ENCODE measurements around the gene NSMCE4A. TPM values are rescaled to one million over a fixed set of nuclear protein-coding genes. Genes with fewer than 3 reads are reported as not detected.
"Not testable (repeated sequence)": the region's sequence is repeated elsewhere in the genome, so short reads cannot be mapped to it uniquely, and the experiment has no call there.

The NSMCE4A gene
- 10 to 100 TPM; 50.2 to 69.8 (median 62.2) TPM for total RNA-seq
- long read RNA-seq, donor 1, transcript NSMCE4A-202 (11 exons, 1,394 nt): major isoform, 53 of 101 reads
- long read RNA-seq, donor 1, partial matches to known transcripts: 5 of 101 reads
- long read RNA-seq, donor 1, other reads (novel, unspliced or antisense): 39 of 101 reads
- long read RNA-seq, donor 2, transcript NSMCE4A-202 (11 exons, 1,394 nt): major isoform, 40 of 61 reads
- long read RNA-seq, donor 2, partial matches to known transcripts: 3 of 61 reads
- long read RNA-seq, donor 2, other reads (novel, unspliced or antisense): 18 of 61 reads

GRCh38 chr10:121974535-121975294 is at the start of gene NSMCE4A:
TSS of gene NSMCE4A (minus strand) at chr10:121975217. CDS start at chr10:121975165, 52 bp downstream.
- DNase-seq (peak; percentile 79 to 87 (median 84)), ATAC-seq (peak; percentile 96)
- Histone ChIP-seq H3K9me3 (no peaks in the 10 kb centered on the region), H3K36me3 (ENCODE audit: low read depth) (no peaks in the 10 kb centered on the region), H3K4me3 (peak within 1 kb of the TSS; percentile 83), H3K4me1 (ENCODE audit: low read depth) (peaks cover 11% of the 10 kb centered on the region)
- no peak for TF ChIP-seq CTCF (IDR thresholded peaks at IDR 0.05)
- intact Hi-C loops (cut with DNase I, micrococcal nuclease): no loop called here

GRCh38 chr10:122023257-122023656 is 48.2 kb upstream of the NSMCE4A start:
- H3K4me3 ChIP-seq: not testable (repeated sequence)

GRCh38 chr10:122022276-122022675 is 47.3 kb upstream of the NSMCE4A start:
- no peak overlapping the region for H3K4me3 ChIP-seq
- no peaks in the 10 kb centered on the region for H3K9me3 ChIP-seq
- no peak for DNase-seq
- no peaks in the 10 kb centered on the region for H3K36me3 ChIP-seq (ENCODE audit: low read depth)
- peaks cover 7% of the 10 kb centered on the region for H3K4me1 ChIP-seq (ENCODE audit: low read depth)
- no peak for TF ChIP-seq CTCF (IDR thresholded peaks at IDR 0.05)
- intact Hi-C loops (cut with DNase I, micrococcal nuclease): no loop called here
- ATAC-seq: no peak

More at GRCh38 chr10:122023257-122023656, 48.2 kb upstream of the NSMCE4A start:
- H3K9me3 ChIP-seq; H3K36me3 ChIP-seq (ENCODE audit: low read depth); intact Hi-C loops (cut with DNase I, micrococcal nuclease); ATAC-seq; H3K4me1 ChIP-seq (ENCODE audit: low read depth); DNase-seq: not testable (repeated sequence)

GRCh38 chr10:122021828-122022227 is 46.8 kb upstream of the NSMCE4A start:
- Histone ChIP-seq H3K36me3 (ENCODE audit: low read depth) (no peaks in the 10 kb centered on the region), H3K4me3 (no peak overlapping the region), H3K9me3 (no peaks in the 10 kb centered on the region), H3K4me1 (ENCODE audit: low read depth) (peaks cover 7% of the 10 kb centered on the region)
- intact Hi-C loops (cut with DNase I, micrococcal nuclease): no loop called here
- TF ChIP-seq CTCF (IDR thresholded peaks at IDR 0.05): no peak
- ATAC-seq: no peak
- no peak for DNase-seq

- no peak for TF ChIP-seq CTCF (IDR thresholded peaks at IDR 0.05)
- Histone ChIP-seq H3K4me3 (no peak overlapping the region), H3K9me3 (no peaks in the 10 kb centered on the region), H3K36me3 (ENCODE audit: low read depth) (no peaks in the 10 kb centered on the region), H3K4me1 (ENCODE audit: low read depth) (peaks cover 7% of the 10 kb centered on the region)
- intact Hi-C loops (cut with DNase I, micrococcal nuclease): no loop called here
- DNase-seq (no peak), ATAC-seq (no peak)
Observed at GRCh38 chr10:122021379-122021778, 46.4 kb upstream of the NSMCE4A start.

GRCh38 chr10:122020226-122020625 is 45.2 kb upstream of the NSMCE4A start:
- DNase-seq: no peak

More at GRCh38 chr10:122020226-122020625, 45.2 kb upstream of the NSMCE4A start:
- Histone ChIP-seq H3K4me1 (ENCODE audit: low read depth) (peaks cover 7% of the 10 kb centered on the region), H3K4me3 (no peak overlapping the region), H3K36me3 (ENCODE audit: low read depth) (no peaks in the 10 kb centered on the region), H3K9me3 (no peaks in the 10 kb centered on the region)
- ATAC-seq: no peak
- intact Hi-C loops (cut with DNase I, micrococcal nuclease): no loop called here
- no peak for TF ChIP-seq CTCF (IDR thresholded peaks at IDR 0.05)
